ENCODE data around the gene FAAP20. TPM values are rescaled to one million over a fixed set of nuclear protein-coding genes. Genes with fewer than 3 reads are reported as not detected.

FAAP20 gene
- total RNA-seq, 1 experiment from 2014 or later = 20.1 TPM

DNA sequence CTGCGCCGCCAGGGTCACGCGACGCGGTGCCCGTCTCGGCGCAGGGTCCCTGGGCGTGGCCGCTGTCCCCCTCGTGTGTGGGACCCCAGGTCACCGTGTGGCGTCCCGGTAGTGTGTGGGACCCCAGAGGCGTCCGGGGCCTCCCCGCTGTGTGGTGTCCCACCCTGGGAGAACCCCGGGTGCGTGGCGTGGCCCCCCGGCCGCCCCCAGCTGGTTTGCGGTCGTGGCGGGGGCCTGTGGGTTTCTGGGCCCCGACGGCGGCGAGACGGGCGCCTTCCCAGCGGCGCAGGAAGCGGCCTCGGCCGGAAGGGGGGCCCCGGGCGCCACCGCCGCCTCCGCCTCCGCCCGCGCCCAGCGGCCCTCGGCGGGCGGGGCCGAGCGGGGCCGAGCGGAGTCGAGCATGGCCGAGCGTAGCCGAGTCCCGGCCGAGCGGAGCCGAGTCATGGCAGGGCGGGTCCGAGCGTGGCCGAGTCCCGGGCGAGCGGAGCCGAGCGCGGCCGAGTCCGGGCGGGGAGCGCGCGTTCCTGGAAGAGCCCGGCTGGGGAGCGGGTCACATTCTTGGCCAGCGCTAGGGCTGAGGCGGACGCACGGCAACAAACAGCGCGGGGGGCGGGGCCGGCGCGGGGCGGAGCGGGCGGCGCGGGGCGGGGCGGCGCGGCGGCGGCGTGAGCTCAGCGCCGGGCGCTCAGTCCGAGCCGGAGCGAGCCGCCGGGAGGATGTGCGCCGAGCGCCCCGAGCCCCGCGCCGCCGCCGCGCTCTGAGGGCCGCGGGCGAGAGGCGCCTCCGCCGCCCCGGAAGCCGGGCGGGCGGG lies 33.0 kb upstream of the FAAP20 start:
- Histone ChIP-seq H3K4me3 (ENCODE audit: low read length) (no peak overlapping the region; the same call in 1 of the 2 replicates), H3K9me2 (replicated peaks; ENCODE audit: insufficient read depth, low read length) (no peaks in the 10 kb centered on the region), H3K4me1 (ENCODE audit: low read length) (peaks cover 2% of the 10 kb centered on the region; the same call in 1 of the 2 replicates), H4K20me1 (ENCODE audit: insufficient read depth, low read depth, low read length) (peaks cover 25% of the 10 kb centered on the region; the same call in 1 of the 2 replicates), H2AFZ (ENCODE audit: low read length) (no peak overlapping the region), H3K79me2 (ENCODE audit: low read length) (no peaks in the 10 kb centered on the region), H3K27me3 (ENCODE audit: low read length) (no peaks in the 10 kb centered on the region), H3K36me3 (ENCODE audit: insufficient read depth, low read length) (no peaks in the 10 kb centered on the region), H3K9ac (ENCODE audit: low read length) (peak overlapping the region; percentile 74), H3K27ac (ENCODE audit: low read length) (no peak overlapping the region), H3K4me2 (ENCODE audit: low read depth, low read length, poor library complexity, severe bottlenecking) (peak overlapping the region; percentile 55), H3K9me3 (ENCODE audit: low read length) (no peaks in the 10 kb centered on the region)
- peak; percentile 99 for DNase-seq

DNA sequence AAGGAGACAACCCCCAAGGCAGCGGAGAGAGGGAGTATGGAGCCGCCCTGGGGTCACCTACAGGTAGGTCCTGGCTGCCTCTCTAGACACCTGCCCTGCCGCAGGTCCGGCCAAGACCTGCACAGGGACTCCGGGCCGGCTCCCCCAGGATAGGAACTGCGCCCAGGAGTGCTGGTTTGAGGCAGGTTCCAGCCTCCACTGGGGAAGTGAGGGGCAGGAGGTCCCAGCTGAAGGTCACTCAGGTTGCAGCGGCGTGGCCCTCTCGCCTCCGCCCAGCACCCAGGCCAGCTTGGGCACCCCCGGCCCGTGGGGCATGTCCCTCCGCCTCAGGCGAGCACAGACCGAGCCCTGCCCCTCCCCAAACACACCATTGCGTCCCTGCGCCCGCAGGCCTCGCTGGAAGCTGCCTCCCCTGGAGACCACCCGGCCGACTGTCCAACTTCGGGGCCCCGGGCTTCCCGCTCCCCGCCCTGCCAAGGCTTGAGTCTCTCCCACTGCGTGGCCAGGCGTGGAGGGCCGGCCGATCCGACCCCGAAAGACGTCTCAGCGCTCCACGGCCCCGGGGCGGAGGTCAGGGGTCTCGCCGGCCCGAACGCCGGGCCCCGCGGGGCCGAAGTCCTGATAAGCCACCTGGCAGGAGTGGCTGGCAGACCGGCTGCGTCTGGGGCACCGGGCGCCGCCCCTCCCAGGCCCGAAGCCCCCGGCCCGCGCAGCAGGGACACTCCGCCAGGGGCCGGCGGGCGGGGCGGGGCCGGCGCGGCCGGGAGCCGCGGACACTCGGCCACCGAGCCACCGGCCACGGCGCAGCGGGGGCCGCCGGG lies 32.2 kb upstream of the FAAP20 start:
- no peak overlapping the region for H3K27ac ChIP-seq (ENCODE audit: low read length)
- no peak overlapping the region for H3K4me3 ChIP-seq (ENCODE audit: low read length)
- no peaks in the 10 kb centered on the region for H3K9me3 ChIP-seq (ENCODE audit: low read length)
- H3K36me3 ChIP-seq (ENCODE audit: insufficient read depth, low read length) = no peaks in the 10 kb centered on the region
- no peaks in the 10 kb centered on the region for H3K9me2 ChIP-seq (replicated peaks; ENCODE audit: insufficient read depth, low read length)
- no peak overlapping the region for H3K4me2 ChIP-seq (ENCODE audit: low read depth, low read length, poor library complexity, severe bottlenecking)
- no peaks in the 10 kb centered on the region for H3K79me2 ChIP-seq (ENCODE audit: low read length)
- H3K27me3 ChIP-seq (ENCODE audit: low read length) = no peaks in the 10 kb centered on the region
- peaks cover 17% of the 10 kb centered on the region; the same call in 1 of the 2 replicates for H4K20me1 ChIP-seq (ENCODE audit: insufficient read depth, low read depth, low read length)
- peak overlapping the region; percentile 74 for H3K9ac ChIP-seq (ENCODE audit: low read length)
- no peak for DNase-seq
- H3K4me1 ChIP-seq (ENCODE audit: low read length) = peaks cover 2% of the 10 kb centered on the region; the same call in 1 of the 2 replicates
- H2AFZ ChIP-seq (ENCODE audit: low read length) = no peak overlapping the region

DNA sequence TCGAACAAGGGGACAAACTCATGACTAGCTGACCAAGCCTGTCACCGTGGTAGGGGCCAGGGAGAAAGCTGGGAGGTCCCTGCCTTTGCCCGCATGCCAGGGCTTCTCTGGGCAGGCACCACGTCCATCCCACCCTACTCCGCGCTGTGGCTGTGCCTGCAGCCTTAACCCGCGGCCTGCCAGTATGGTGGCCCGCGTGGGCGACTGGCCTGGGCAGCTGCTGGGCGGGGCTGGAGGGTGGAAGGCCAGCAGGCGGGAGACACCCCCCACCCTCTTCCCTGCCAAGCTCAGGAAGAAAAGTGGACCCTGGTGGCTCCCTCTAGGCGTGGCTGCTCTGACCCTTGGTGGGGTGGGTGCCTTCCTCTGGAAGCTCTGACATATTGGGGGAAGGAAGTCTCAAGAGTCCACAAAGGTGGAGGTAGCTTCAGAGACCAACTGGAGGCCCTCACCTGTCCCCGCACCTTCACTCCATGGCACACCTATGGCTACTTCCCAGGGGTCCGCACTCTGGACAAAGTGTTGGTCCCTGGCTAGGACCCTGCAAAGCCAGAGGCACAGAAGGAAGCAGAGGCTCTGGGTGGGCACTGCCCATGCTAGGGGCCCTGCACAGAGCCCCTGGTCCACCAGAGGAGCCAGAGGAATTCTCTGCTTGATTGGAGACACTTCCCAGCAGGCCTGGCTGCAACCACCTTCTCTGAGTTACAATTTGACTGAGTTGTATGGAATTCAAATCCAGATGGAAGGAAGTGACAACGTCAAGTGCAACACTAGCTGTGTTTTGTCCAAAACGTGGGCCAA lies 30.3 kb upstream of the FAAP20 start:
- peaks cover 2% of the 10 kb centered on the region; the same call in 1 of the 2 replicates for H3K4me1 ChIP-seq (ENCODE audit: low read length)
- H4K20me1 ChIP-seq (ENCODE audit: insufficient read depth, low read depth, low read length) = 0 out of 2 replicates have a peak, but pooled peaks cover 7% of the 10 kb centered on the region
- no peak overlapping the region for H3K4me3 ChIP-seq (ENCODE audit: low read length)
- H3K4me2 ChIP-seq (ENCODE audit: low read depth, low read length, poor library complexity, severe bottlenecking) = no peak overlapping the region
- H3K9me2 ChIP-seq (replicated peaks; ENCODE audit: insufficient read depth, low read length) = no peaks in the 10 kb centered on the region
- H2AFZ ChIP-seq (ENCODE audit: low read length) = no peak overlapping the region
- no peak for DNase-seq
- no peaks in the 10 kb centered on the region for H3K9me3 ChIP-seq (ENCODE audit: low read length)
- no peak overlapping the region for H3K9ac ChIP-seq (ENCODE audit: low read length)
- no peaks in the 10 kb centered on the region for H3K27me3 ChIP-seq (ENCODE audit: low read length)
- no peak overlapping the region for H3K27ac ChIP-seq (ENCODE audit: low read length)
- no peaks in the 10 kb centered on the region for H3K79me2 ChIP-seq (ENCODE audit: low read length)
- H3K36me3 ChIP-seq (ENCODE audit: insufficient read depth, low read length) = no peaks in the 10 kb centered on the region

DNA sequence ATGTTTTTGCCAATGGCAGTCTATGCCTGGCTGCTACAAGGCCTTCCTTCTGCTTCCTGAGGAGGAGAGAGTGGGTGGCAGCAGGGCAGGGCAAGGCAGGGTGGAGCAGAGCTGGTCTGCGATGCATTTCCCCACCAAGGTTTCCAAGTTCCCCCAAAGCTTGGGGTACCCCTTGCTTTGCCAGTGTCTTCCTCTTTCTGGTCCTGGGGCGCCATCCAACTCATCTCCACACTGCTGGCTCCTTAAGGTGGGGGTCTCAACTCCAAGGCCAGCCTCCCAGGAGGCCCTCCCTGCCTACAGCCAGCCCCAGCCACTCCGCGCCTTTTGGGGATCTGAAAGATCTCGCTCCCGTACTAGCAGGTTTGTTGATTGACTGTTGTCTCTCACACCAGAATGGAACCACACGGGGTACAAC lies 29.6 kb upstream of the FAAP20 start:
- 0 out of 2 replicates have a peak, but pooled peaks cover 2% of the 10 kb centered on the region for H4K20me1 ChIP-seq (ENCODE audit: insufficient read depth, low read depth, low read length)

DNA sequence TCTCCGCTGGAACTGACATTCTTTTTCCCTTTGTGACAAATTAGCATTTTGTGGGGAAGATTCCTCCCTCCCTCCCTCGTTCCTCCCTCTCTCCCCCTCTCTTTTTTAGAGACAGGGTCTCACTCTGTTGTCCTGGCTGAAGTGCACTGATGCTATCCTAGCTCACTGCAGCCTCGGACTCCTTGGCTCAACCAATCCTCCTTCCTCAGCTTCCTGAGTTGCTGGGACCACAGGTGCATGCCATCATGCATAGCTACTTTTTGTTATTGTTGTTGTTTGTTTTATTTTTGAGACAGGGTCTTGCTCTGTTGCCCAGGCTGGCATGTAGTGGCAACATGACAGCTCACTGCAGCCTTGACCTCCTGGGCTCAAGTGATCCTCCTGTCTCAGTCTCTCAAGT lies 26.7 kb upstream of the FAAP20 start:
- Histone ChIP-seq H3K9me2 (replicated peaks; ENCODE audit: insufficient read depth, low read length) (no peaks in the 10 kb centered on the region), H2AFZ (ENCODE audit: low read length) (no peak overlapping the region), H3K4me3 (ENCODE audit: low read length) (no peak overlapping the region), H3K9ac (ENCODE audit: low read length) (no peak overlapping the region), H3K27me3 (ENCODE audit: low read length) (no peaks in the 10 kb centered on the region), H3K79me2 (ENCODE audit: low read length) (no peaks in the 10 kb centered on the region), H3K4me2 (ENCODE audit: low read depth, low read length, poor library complexity, severe bottlenecking) (no peak overlapping the region), H3K4me1 (ENCODE audit: low read length) (no peaks in the 10 kb centered on the region), H3K27ac (ENCODE audit: low read length) (no peak overlapping the region), H4K20me1 (ENCODE audit: insufficient read depth, low read depth, low read length) (no peaks in the 10 kb centered on the region), H3K9me3 (ENCODE audit: low read length) (no peaks in the 10 kb centered on the region), H3K36me3 (ENCODE audit: insufficient read depth, low read length) (no peaks in the 10 kb centered on the region)
- DNase-seq = no peak

More for the DNA sequence above, 29.6 kb upstream of the FAAP20 start:
- Histone ChIP-seq H3K79me2 (ENCODE audit: low read length) (no peaks in the 10 kb centered on the region), H3K9me3 (ENCODE audit: low read length) (no peaks in the 10 kb centered on the region), H3K4me3 (ENCODE audit: low read length) (no peak overlapping the region), H3K27me3 (ENCODE audit: low read length) (no peaks in the 10 kb centered on the region), H3K36me3 (ENCODE audit: insufficient read depth, low read length) (no peaks in the 10 kb centered on the region), H3K9me2 (replicated peaks; ENCODE audit: insufficient read depth, low read length) (no peaks in the 10 kb centered on the region), H3K9ac (ENCODE audit: low read length) (no peak overlapping the region), H3K4me2 (ENCODE audit: low read depth, low read length, poor library complexity, severe bottlenecking) (no peak overlapping the region), H2AFZ (ENCODE audit: low read length) (no peak overlapping the region), H3K27ac (ENCODE audit: low read length) (no peak overlapping the region), H3K4me1 (ENCODE audit: low read length) (peaks cover 2% of the 10 kb centered on the region; the same call in 1 of the 2 replicates)
- DNase-seq = no peak

DNA sequence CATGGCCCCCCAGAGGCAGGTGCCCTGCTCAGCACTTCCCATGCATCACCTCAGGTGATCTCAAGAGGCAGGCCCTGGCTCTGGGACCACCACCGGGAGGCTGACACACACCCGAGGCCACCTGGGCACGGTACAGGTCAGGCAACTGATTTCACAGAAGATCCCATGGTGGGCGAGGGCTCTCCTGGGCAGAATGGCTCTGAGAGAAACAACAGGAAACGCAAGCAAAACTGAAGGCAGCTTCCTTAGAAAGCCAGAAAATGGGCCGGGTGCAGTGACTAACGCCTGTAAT lies 22.1 kb upstream of the FAAP20 start:
- H3K9me2 ChIP-seq (replicated peaks; ENCODE audit: insufficient read depth, low read length) = no peaks in the 10 kb centered on the region
- no peaks in the 10 kb centered on the region for H3K4me1 ChIP-seq (ENCODE audit: low read length)
- no peak overlapping the region for H3K4me2 ChIP-seq (ENCODE audit: low read depth, low read length, poor library complexity, severe bottlenecking)
- H3K27me3 ChIP-seq (ENCODE audit: low read length) = no peaks in the 10 kb centered on the region
- no peak for DNase-seq
- H3K9ac ChIP-seq (ENCODE audit: low read length) = no peak overlapping the region
- H4K20me1 ChIP-seq (ENCODE audit: insufficient read depth, low read depth, low read length) = no peaks in the 10 kb centered on the region
- H3K79me2 ChIP-seq (ENCODE audit: low read length) = no peaks in the 10 kb centered on the region
- H3K9me3 ChIP-seq (ENCODE audit: low read length) = no peaks in the 10 kb centered on the region
- H3K36me3 ChIP-seq (ENCODE audit: insufficient read depth, low read length) = no peaks in the 10 kb centered on the region
- H3K27ac ChIP-seq (ENCODE audit: low read length) = no peak overlapping the region
- no peak overlapping the region for H2AFZ ChIP-seq (ENCODE audit: low read length)
- H3K4me3 ChIP-seq (ENCODE audit: low read length) = no peak overlapping the region

DNA sequence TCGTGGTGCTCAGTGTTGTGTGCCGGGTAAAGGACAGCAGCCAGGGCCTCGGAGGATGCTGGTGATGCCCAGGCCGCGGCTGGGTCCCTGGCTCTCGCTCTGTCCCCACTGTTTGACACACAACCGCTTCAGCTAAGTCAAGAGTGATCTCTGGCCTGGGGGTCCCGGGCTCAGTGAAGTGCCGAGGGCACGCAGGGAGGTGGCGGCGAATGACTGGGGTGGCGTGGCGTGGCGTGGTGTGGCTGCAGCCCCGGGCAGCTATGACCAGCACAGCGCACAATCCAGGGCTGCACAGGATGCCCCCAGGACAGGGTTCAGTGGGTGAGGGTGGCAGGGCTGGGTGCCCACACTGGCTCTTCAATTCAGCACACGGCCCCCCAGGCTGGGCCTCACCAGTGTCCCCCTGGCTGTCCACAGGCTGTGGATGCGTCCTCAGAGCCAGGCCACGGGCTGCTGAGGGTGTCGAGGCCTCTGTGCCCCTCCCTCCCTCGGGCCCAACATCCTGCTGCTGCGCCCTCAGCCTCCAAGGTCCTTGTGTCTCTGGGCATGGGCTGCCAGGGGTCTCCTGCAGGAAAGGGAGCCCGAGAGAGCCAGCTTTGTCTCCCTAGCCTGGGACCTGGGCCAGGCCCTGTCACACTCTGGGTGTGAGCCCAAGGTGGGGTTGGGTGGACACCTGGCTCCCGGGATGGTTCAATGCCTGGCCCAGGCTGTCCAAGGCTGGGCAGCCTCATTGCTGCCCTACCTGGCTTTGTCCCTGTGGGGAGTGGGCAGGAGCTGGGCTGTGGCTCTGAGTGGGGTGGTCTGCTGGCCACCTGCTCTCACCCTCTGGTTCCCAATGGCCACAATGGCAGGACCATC lies 21.6 kb upstream of the FAAP20 start:
- Histone ChIP-seq H3K9me2 (replicated peaks; ENCODE audit: insufficient read depth, low read length) (no peaks in the 10 kb centered on the region), H3K9ac (ENCODE audit: low read length) (no peak overlapping the region), H3K36me3 (ENCODE audit: insufficient read depth, low read length) (no peaks in the 10 kb centered on the region), H3K4me3 (ENCODE audit: low read length) (no peak overlapping the region), H3K4me2 (ENCODE audit: low read depth, low read length, poor library complexity, severe bottlenecking) (no peak overlapping the region), H4K20me1 (ENCODE audit: insufficient read depth, low read depth, low read length) (no peaks in the 10 kb centered on the region), H3K79me2 (ENCODE audit: low read length) (no peaks in the 10 kb centered on the region), H2AFZ (ENCODE audit: low read length) (no peak overlapping the region), H3K4me1 (ENCODE audit: low read length) (no peaks in the 10 kb centered on the region), H3K9me3 (ENCODE audit: low read length) (no peaks in the 10 kb centered on the region), H3K27me3 (ENCODE audit: low read length) (no peaks in the 10 kb centered on the region), H3K27ac (ENCODE audit: low read length) (no peak overlapping the region)
- no peak for DNase-seq
